SK-N-SH (cell line): ENCODE data around the gene PTTG1IP. TPM values are rescaled to one million over a fixed set of nuclear protein-coding genes. Genes with fewer than 3 reads are reported as not detected.
A peak's percentile ranks its signal among the peaks of the same experiment; 100 is the strongest.

Source experiments
- CTCF ChIA-PET: fragments of 300-600, 350-600 bp; formaldehyde crosslinking; extraction: SDS; loops from one replicate; lab custom pipeline; 2021; lab: Yijun Ruan, JAX
- POLR2A ChIA-PET: fragments of 350-600 bp; sonication (Branson Sonifier 250); formaldehyde crosslinking; extraction: SDS; loops from one replicate; lab custom pipeline; 2020; ENCODE audit warnings: antibody characterized with exemption, inconsistent platforms; lab: Yijun Ruan, JAX
- DNase-seq: peaks from one replicate; pipeline ENCODE4 v3.0.0; 2012
- H2AFZ ChIP-seq: fragments of 200-600 bp; sonication (generic); 2 replicates; pipeline ENCODE4 v1.8.1; 2016; ENCODE audit warnings: antibody characterized with exemption, mild to moderate bottlenecking, low read depth
- H3F3A ChIP-seq: fragments of 200-600 bp; sonication (generic); replicated peaks from 2 replicates; pipeline ENCODE3; 2016; ENCODE audit warnings: antibody characterized with exemption, mild to moderate bottlenecking; ENCODE audit not compliant: insufficient read depth
- H3K27ac ChIP-seq, 2 experiments: fragments of 200-500 bp in 1 of 2; fragments of 200-600 bp in 1 of 2; sonication (Bioruptor generic) in 1 of 2; sonication (generic), shearing (Covaris generic) in 1 of 2; 2 replicates each; pipeline versions ENCODE4 v1.5.1 to v1.6.1; 2014 to 2016; ENCODE audit warnings: low read depth in 2 of 2, inconsistent platforms in 1 of 2, low read length in 1 of 2, mild to moderate bottlenecking in 1 of 2, mixed read lengths in 1 of 2
- H3K27me3 ChIP-seq: fragments of 200-600 bp; sonication (generic), shearing (Covaris generic); 2 replicates; pipeline ENCODE4 v1.6.1; 2016; ENCODE audit warnings: mixed run types; ENCODE audit not compliant: insufficient read depth
- H3K36me3 ChIP-seq, 2 experiments: fragments of 200-500 bp in 1 of 2; fragments of 200-600 bp in 1 of 2; sonication (Bioruptor generic) in 1 of 2; sonication (generic) in 1 of 2; replicated peaks in 1 of 2; 2 replicates each; pipeline versions ENCODE3 to v1.5.1; 2014 to 2016; ENCODE audit warnings: low read length in 1 of 2, mild to moderate bottlenecking in 1 of 2; ENCODE audit not compliant: insufficient read depth in 2 of 2, control insufficient read depth in 1 of 2
- H3K4me1 ChIP-seq, 2 experiments: fragments of 200-500 bp in 1 of 2; fragments of 200-600 bp in 1 of 2; sonication (Bioruptor generic) in 1 of 2; sonication (generic), shearing (Covaris generic) in 1 of 2; 2 replicates each; pipeline versions ENCODE4 v1.5.1 to v1.6.1; 2014 to 2016; ENCODE audit warnings: low read depth in 1 of 2, low read length in 1 of 2, mixed run types in 1 of 2; ENCODE audit not compliant: insufficient read depth in 2 of 2, control insufficient read depth in 1 of 2
- H3K4me2 ChIP-seq: fragments of 200-600 bp; sonication (generic), shearing (Covaris generic); 2 replicates; pipeline ENCODE4 v1.6.1; 2017; ENCODE audit warnings: mixed run types
- H3K4me3 ChIP-seq, 2 experiments: fragments of 200-500 bp in 1 of 2; fragments of 200-600 bp in 1 of 2; sonication (Bioruptor generic) in 1 of 2; sonication (generic), shearing (Covaris generic) in 1 of 2; 2 replicates each; pipeline versions ENCODE4 v1.5.1 to v1.8.1; 2014 to 2016; ENCODE audit warnings: low read depth in 2 of 2, inconsistent platforms in 1 of 2, low read length in 1 of 2, mild to moderate bottlenecking in 1 of 2, mixed read lengths in 1 of 2, moderate library complexity in 1 of 2
- H3K79me2 ChIP-seq: fragments of 200-600 bp; sonication (generic); 2 replicates; pipeline ENCODE4 v1.8.1; 2017; ENCODE audit warnings: mild to moderate bottlenecking; ENCODE audit not compliant: insufficient read depth
- H3K9ac ChIP-seq: fragments of 200-600 bp; sonication (generic); 2 replicates; pipeline ENCODE4 v1.6.1; 2017; ENCODE audit warnings: mixed run types
- H3K9me2 ChIP-seq: fragments of 200-600 bp; sonication (generic); 2 replicates; pipeline ENCODE4 v1.6.1; 2017; ENCODE audit warnings: mixed run types
- H3K9me3 ChIP-seq: fragments of 200-600 bp; sonication (generic); 2 replicates; pipeline ENCODE4 v1.6.1; 2017; ENCODE audit warnings: mixed run types, mild to moderate bottlenecking, moderate library complexity
- H4K20me1 ChIP-seq: fragments of 200-600 bp; sonication (generic); 2 replicates; pipeline ENCODE4 v1.6.1; 2017; ENCODE audit warnings: mild to moderate bottlenecking, mixed run types; ENCODE audit not compliant: insufficient read depth
- ELF1 ChIP-seq: IDR thresholded peaks from 2 replicates; pipeline ENCODE4 v1.4.0; 2012
- EP300 ChIP-seq, 2 experiments: IDR thresholded peaks; 2 replicates each; pipeline versions ENCODE4 v1.4.0 to v1.6.1; 2012; ENCODE audit warnings: borderline replicate concordance in 1 of 2, low read depth in 1 of 2, low read length in 1 of 2
- EZH2phosphoT487 ChIP-seq: fragments of 200-600 bp; sonication (generic); IDR thresholded peaks from 2 replicates; pipeline ENCODE4 v1.6.1; 2017; ENCODE audit warnings: low read depth, mixed run types, mild to moderate bottlenecking, antibody characterized with exemption, moderate library complexity, borderline replicate concordance
- FOXM1 ChIP-seq: IDR thresholded peaks from 2 replicates; pipeline ENCODE4 v1.4.0; 2012; ENCODE audit warnings: low read depth, mild to moderate bottlenecking
- GATA2 ChIP-seq: sonication (generic); formaldehyde crosslinking; IDR thresholded peaks from 2 replicates; pipeline ENCODE4 v1.5.0; 2020; ENCODE audit warnings: mild to moderate bottlenecking, missing genetic modification reagents
- IRF3 ChIP-seq: fragments of 150-350 bp; IDR thresholded peaks from 2 replicates; pipeline ENCODE4 v1.6.1; 2016; ENCODE audit warnings: mild to moderate bottlenecking, low read depth, low read length
- JUND ChIP-seq: IDR thresholded peaks from 2 replicates; pipeline ENCODE4 v1.4.0; 2012
- NRF1 ChIP-seq: IDR thresholded peaks from 2 replicates; pipeline ENCODE4 v1.6.1; 2012; ENCODE audit warnings: low read depth, mild to moderate bottlenecking, low read length
- POLR2AphosphoS5 ChIP-seq: IDR thresholded peaks from 2 replicates; pipeline ENCODE4 v1.6.1; 2012; ENCODE audit warnings: low read depth, low read length
- RCOR1 ChIP-seq: fragments of 150-350 bp; IDR thresholded peaks from 2 replicates; pipeline ENCODE4 v1.6.1; 2017; ENCODE audit warnings: antibody characterized with exemption, low read length
- RXRA ChIP-seq: IDR thresholded peaks from 2 replicates; pipeline ENCODE4 v1.4.0; 2012; ENCODE audit warnings: low read depth, mild to moderate bottlenecking, borderline replicate concordance
- SIN3A ChIP-seq: IDR thresholded peaks from 2 replicates; pipeline ENCODE4 v1.6.1; 2012; ENCODE audit warnings: low read depth, mild to moderate bottlenecking, low read length, moderate library complexity, borderline replicate concordance
- TCF12 ChIP-seq: IDR thresholded peaks from 2 replicates; pipeline ENCODE4 v1.4.0; 2012
- TEAD4 ChIP-seq: IDR thresholded peaks from 2 replicates; pipeline ENCODE4 v1.4.0; 2012; ENCODE audit warnings: mild to moderate bottlenecking, borderline replicate concordance; ENCODE audit not compliant: insufficient read depth
- WGBS: methylation state at CpG from one replicate; pipeline ENCODE4 v1.1.6; 2017; ENCODE audit warnings: low lambda C conversion rate; 5-methylcytosine and 5-hydroxymethylcytosine counted together
- polyA plus RNA-seq, 3 experiments: library from polyadenylated mRNA; depleted of rRNA; stranded (reverse); fragments of >200 nt; gene quantifications; 2 replicates each; pipeline ENCODE4 v1.2.3, GENCODE V29; 2012
- TF ChIP-seq, protein P1 (sequence below): fragments of 200-600 bp; sonication (generic); IDR thresholded peaks from 2 replicates; pipeline ENCODE4 v1.6.1; 2017; ENCODE audit warnings: antibody characterized with exemption, mild to moderate bottlenecking, moderate library complexity
- TF ChIP-seq, protein P2 (sequence below): IDR thresholded peaks from 2 replicates; pipeline ENCODE4 v1.4.0; 2012; ENCODE audit warnings: low read depth
- TF ChIP-seq, protein P3 (sequence below): IDR thresholded peaks from 2 replicates; pipeline ENCODE4 v1.4.0; 2012; ENCODE audit warnings: low read depth, borderline replicate concordance
- TF ChIP-seq, protein P4 (sequence below): IDR thresholded peaks from 2 replicates; pipeline ENCODE4 v1.6.1; 2012; ENCODE audit warnings: mild to moderate bottlenecking, low read depth, low read length, moderate library complexity
- TF ChIP-seq, protein P5 (sequence below): IDR thresholded peaks from 2 replicates; pipeline ENCODE4 v1.4.0; 2012; ENCODE audit warnings: low read depth, borderline replicate concordance

Gene PTTG1IP
- polyA plus RNA-seq, 1 of the 3 experiments (the other 2 are of a cell fraction): 171 TPM

DNA sequence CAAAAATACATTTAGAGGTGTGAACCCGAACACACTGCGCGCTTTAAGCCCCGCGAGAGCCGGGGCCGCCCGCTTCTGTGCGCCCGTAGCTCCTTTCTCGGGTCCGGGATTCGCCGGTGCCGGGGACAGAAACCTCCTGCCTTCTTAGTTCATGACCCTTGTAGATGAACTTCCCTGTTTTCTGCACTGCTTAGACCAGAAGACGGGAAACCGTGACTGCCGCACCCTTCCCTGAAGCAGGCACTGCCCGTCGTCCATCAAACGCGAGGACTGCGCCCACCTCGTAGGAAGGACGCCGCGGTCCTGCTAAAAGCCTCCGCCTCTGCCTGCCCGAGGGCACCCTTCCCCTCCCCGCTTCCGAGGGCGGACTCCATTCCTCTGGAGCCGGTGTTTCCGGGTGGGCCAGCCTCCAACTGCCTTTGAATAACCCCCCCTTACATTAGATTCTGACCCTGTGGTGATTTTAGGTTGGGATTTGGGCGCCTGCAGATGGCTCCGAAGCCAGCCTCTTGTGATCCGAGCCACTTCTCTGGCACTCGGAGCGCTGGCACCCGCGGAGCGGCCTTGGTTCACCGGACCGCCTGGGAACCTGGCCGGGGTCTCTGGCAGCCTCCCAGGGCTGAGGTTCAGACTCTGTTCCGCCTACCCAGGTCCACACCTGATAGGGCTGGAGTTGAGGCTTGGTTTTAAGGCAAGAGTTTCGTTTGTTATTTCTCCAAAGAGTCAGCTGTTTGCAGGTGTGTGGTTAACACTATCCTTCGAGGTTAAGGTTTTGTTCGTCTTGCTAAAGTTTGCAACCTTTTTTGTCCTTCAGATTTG, 1.2 kb upstream of the PTTG1IP start:
- peaks cover 14 to 32% of the 10 kb centered on the region in 2 experiments for H3K4me1 ChIP-seq
- peaks cover 32% of the 10 kb centered on the region for H4K20me1 ChIP-seq
- peak overlapping the region; percentile 88 to 96 for H3K4me3 ChIP-seq
- H3K9me3 ChIP-seq: no peaks in the 10 kb centered on the region
- H3K4me2 ChIP-seq: peak overlapping the region; percentile 85
- no peak overlapping the region for H3K27ac ChIP-seq
- no peak for DNase-seq
- H3K9me2 ChIP-seq: no peaks in the 10 kb centered on the region
- CTCF ChIA-PET: interaction anchor here (0.8 to 3.3 kb wide), 6 partner anchors 18 to 262 kb away, joined by 3 to 18 read pairs (median 4); partner anchors contain the start of gene UBE2G2
- TF ChIP-seq, protein P1, sequence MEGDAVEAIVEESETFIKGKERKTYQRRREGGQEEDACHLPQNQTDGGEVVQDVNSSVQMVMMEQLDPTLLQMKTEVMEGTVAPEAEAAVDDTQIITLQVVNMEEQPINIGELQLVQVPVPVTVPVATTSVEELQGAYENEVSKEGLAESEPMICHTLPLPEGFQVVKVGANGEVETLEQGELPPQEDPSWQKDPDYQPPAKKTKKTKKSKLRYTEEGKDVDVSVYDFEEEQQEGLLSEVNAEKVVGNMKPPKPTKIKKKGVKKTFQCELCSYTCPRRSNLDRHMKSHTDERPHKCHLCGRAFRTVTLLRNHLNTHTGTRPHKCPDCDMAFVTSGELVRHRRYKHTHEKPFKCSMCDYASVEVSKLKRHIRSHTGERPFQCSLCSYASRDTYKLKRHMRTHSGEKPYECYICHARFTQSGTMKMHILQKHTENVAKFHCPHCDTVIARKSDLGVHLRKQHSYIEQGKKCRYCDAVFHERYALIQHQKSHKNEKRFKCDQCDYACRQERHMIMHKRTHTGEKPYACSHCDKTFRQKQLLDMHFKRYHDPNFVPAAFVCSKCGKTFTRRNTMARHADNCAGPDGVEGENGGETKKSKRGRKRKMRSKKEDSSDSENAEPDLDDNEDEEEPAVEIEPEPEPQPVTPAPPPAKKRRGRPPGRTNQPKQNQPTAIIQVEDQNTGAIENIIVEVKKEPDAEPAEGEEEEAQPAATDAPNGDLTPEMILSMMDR: no peak
- TF ChIP-seq NRF1 (no peak), POLR2AphosphoS5 (no peak), GATA2 (CRISPR knock-in tag) (no peak), EP300 (IDR thresholded peaks at IDR 0.05; ENCODE audit: borderline replicate concordance in 1 of 2, low read depth in 1 of 2, low read length in 1 of 2) (no peak), RCOR1 (no peak), RXRA (no peak), IRF3 (no peak), TEAD4 (no peak), TCF12 (no peak), SIN3A (no peak), FOXM1 (no peak), ELF1 (no peak), JUND (no peak), EZH2phosphoT487 (no peak)
- TF ChIP-seq, protein P2, sequence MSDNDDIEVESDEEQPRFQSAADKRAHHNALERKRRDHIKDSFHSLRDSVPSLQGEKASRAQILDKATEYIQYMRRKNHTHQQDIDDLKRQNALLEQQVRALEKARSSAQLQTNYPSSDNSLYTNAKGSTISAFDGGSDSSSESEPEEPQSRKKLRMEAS: no peak
- TF ChIP-seq, protein P3, sequence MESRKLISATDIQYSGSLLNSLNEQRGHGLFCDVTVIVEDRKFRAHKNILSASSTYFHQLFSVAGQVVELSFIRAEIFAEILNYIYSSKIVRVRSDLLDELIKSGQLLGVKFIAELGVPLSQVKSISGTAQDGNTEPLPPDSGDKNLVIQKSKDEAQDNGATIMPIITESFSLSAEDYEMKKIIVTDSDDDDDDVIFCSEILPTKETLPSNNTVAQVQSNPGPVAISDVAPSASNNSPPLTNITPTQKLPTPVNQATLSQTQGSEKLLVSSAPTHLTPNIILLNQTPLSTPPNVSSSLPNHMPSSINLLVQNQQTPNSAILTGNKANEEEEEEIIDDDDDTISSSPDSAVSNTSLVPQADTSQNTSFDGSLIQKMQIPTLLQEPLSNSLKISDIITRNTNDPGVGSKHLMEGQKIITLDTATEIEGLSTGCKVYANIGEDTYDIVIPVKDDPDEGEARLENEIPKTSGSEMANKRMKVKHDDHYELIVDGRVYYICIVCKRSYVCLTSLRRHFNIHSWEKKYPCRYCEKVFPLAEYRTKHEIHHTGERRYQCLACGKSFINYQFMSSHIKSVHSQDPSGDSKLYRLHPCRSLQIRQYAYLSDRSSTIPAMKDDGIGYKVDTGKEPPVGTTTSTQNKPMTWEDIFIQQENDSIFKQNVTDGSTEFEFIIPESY: no peak
- TF ChIP-seq, protein P4, sequence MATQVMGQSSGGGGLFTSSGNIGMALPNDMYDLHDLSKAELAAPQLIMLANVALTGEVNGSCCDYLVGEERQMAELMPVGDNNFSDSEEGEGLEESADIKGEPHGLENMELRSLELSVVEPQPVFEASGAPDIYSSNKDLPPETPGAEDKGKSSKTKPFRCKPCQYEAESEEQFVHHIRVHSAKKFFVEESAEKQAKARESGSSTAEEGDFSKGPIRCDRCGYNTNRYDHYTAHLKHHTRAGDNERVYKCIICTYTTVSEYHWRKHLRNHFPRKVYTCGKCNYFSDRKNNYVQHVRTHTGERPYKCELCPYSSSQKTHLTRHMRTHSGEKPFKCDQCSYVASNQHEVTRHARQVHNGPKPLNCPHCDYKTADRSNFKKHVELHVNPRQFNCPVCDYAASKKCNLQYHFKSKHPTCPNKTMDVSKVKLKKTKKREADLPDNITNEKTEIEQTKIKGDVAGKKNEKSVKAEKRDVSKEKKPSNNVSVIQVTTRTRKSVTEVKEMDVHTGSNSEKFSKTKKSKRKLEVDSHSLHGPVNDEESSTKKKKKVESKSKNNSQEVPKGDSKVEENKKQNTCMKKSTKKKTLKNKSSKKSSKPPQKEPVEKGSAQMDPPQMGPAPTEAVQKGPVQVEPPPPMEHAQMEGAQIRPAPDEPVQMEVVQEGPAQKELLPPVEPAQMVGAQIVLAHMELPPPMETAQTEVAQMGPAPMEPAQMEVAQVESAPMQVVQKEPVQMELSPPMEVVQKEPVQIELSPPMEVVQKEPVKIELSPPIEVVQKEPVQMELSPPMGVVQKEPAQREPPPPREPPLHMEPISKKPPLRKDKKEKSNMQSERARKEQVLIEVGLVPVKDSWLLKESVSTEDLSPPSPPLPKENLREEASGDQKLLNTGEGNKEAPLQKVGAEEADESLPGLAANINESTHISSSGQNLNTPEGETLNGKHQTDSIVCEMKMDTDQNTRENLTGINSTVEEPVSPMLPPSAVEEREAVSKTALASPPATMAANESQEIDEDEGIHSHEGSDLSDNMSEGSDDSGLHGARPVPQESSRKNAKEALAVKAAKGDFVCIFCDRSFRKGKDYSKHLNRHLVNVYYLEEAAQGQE: no peak
- TF ChIP-seq, protein P5, sequence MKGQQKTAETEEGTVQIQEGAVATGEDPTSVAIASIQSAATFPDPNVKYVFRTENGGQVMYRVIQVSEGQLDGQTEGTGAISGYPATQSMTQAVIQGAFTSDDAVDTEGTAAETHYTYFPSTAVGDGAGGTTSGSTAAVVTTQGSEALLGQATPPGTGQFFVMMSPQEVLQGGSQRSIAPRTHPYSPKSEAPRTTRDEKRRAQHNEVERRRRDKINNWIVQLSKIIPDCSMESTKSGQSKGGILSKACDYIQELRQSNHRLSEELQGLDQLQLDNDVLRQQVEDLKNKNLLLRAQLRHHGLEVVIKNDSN: no peak
- 0 out of 2 replicates have a peak overlapping the region, but pooled peaks have one; percentile 38 for H2AFZ ChIP-seq
- POLR2A ChIA-PET: interaction anchor here (1.4 kb wide), 1 partner anchor 73 kb away, joined by 7 read pairs; the partner anchor contains the start of gene UBE2G2
- H3K27me3 ChIP-seq: no peaks in the 10 kb centered on the region
- peaks cover 12% of the 10 kb centered on the region for H3F3A ChIP-seq
- whole genome bisulfite sequencing: 71% methylated on average over 37 of the region's 49 CpGs
- H3K79me2 ChIP-seq: peaks cover 43% of the 10 kb centered on the region
- no peaks in the 10 kb centered on the region for H3K36me3 ChIP-seq
- peak overlapping the region; percentile 70; the same call in 1 of the 2 replicates for H3K9ac ChIP-seq
